Fibroblast of skin of scalp (primary cell): ENCODE results near the gene GLT6D1. TPM values are rescaled to one million over a fixed set of nuclear protein-coding genes. Genes with fewer than 3 reads are reported as not detected.
"Not testable (repeated sequence)": the region's sequence is repeated elsewhere in the genome, so short reads cannot be mapped to it uniquely, and the experiment has no call there.

Experiments used
- DNase-seq: peaks from one replicate; pipeline ENCODE4 v3.0.0-alpha.2; 2013
- polyA plus RNA-seq, 2 experiments: library from polyadenylated mRNA; unstranded; fragments of 120-200 nt; gene quantifications; one replicate each; pipeline ENCODE4 v1.2.1, GENCODE V29; 2013; ENCODE audit not compliant: insufficient read length in 2 of 2

Gene GLT6D1
- not detected for polyA plus RNA-seq (2013, experiment 1 of 2; ENCODE audit: insufficient read length)
- polyA plus RNA-seq (2013, experiment 2 of 2; ENCODE audit: insufficient read length), result not detected

GRCh38 chr9:135639196-135639595, at the start of gene GLT6D1:
GLT6D1 (minus strand) TSS chr9:135639540; CDS start chr9:135639187, 353 bp downstream.
- DNase-seq, result no peak

GRCh38 chr9:135689011-135689410, 49.7 kb upstream of the GLT6D1 start:
- DNase-seq, result no peak

GRCh38 chr9:135687216-135687615, 47.9 kb upstream of the GLT6D1 start:
- DNase-seq, result no peak

DNA sequence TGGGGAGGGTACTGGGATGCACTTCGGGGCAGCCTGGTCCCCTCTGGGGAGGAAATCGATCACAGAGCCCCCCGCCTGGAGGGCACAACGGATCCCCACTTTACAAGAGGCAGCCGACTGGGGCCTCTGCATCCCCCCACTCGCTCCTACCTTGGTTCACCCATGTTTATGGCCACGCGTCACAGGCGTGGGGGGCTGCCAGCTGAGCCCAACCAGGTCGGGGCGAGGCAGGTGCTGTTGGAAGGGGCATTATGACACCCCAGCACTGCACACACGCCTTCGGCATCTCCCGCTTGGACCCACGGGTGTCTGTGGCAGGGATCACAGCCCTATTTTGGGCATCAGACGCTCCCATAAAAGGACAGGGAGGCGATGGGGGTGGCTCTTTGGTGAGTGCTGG, 45.4 kb upstream of the GLT6D1 start:
- no peak for DNase-seq

DNA sequence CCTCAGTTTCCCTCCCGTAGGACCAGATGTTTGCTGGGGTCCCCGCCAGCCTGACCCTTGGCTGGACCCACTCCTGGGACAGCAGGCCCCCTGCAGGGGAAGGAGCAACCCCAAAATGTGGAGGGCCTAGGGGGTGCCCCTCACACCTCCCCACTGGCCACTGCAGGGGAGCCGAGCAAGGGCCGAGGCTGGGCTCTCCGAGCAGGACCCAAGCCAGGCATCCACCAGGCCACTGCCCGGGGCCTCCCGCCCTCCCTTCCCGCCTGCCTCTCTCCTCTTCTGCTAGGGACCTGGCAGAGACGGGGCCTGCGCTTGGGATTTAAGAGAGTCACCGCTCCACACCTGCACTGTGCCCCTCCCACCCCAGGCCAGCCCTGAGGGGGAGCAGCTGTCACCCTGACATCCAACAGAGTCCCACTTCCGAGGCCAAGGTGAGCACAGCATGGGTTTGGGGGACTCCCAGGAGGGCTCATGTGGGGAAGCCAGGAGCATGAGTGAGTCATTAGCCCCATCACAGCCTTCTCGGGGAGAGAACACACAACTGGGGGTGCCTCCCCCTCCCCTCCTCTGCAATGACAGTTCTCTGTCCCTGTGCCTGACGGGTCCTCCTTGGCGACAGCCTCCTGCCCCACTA, 44.2 kb upstream of the GLT6D1 start:
- no peak for DNase-seq

DNA sequence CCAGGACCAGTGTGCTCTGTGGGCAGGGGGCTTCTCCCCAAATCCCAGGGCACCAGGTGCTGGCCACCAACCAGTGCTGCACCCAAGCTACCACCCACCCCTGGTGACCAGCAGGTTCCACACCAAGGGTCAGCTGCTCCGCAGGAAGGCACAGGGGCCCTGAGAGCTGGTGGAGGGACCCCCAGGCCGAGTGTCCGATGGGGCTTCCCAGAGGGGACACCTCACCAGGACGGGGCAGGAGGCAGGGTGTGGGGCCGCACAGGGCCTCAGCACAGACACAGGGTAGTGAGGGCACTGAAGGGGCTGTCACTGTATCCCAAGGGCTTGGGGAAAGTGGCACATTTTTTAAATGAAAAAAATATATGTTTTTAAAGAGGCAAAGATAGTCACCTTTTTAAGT, 41.8 kb upstream of the GLT6D1 start:
- DNase-seq, result no peak

- no peak for DNase-seq
These were observed 40.7 kb upstream of the GLT6D1 start for GRCh38 chr9:135680056-135680455.

DNA sequence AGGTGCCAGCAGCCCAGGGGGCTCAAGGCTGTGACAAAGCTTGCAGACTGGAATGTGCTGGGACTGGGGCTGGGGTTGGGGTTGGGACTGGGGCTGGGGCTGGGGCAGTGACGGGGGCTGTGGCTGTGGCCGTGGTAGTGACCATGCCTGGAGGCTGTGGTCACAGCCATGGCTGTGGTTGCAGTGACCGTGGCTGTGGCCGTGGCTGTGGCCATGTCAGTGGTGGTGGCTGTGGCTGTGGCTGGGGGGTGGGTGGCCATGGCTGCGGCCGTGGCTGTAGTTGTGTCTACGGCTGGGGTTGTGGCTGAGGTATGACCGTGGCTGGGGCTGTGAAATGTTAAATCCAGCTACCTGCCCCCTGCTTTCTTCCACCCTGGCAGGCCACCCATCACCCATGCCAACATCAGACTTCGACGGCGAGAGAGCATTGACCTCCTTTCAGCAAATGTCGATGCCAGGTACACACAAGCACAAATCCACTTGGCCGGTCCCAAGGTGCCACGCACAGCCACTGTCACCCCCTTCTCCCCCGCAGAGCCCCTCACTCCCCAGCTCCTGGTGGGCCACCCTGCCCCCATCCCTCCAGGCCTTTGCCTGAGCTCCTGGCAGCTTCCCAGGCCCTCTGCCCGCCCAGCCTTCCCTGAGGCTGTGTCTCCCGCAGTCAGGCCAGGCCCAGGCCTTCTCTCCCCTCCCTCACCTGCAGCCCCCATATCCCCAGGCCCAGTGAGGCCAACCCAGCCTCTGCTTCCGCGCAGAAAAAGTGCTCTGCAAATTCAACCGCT, 39.1 kb upstream of the GLT6D1 start:
- DNase-seq, result no peak

- no peak for DNase-seq
These were observed 38.4 kb upstream of the GLT6D1 start for GRCh38 chr9:135677641-135678168.

DNA sequence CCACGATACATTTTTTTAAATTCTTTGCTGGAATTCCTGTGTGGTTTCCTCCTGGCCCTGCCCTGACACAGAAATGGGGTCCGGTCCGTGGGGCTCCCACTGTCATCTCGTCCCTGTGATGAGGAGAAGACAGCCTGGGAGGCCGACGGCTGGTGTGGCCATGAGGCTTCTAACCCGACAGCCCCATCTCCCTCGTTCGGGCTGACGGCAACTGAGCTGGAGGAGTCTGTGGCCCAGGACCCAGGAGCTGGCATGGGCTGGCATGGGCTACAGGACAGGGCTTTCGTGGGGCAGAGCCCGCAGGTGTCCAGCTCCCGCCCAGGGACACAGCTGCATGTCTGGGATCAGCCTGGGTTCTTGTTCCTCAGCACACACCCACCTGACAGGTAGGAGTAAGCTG, 37.6 kb upstream of the GLT6D1 start:
- no peak for DNase-seq

DNA sequence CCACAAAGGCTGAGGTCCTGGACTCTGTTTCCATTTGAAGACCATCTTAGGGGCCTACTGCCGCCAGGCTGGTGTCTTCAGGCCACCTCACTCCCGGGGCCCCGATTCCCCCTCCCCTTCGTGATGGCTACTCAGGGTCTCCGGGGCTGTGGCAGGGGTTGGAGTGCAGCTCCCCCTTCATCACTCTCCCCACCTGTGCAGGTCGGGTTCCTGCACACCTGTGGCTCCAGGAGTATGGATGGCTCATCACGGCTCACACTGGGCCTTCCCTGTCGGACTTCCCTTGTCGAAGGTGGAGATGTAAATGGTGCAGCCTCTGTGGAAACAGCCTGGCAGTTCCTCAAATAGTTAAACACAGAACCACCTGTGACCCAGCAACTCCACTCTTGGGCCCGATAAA, 35.6 kb upstream of the GLT6D1 start:
- DNase-seq, result no peak

DNA sequence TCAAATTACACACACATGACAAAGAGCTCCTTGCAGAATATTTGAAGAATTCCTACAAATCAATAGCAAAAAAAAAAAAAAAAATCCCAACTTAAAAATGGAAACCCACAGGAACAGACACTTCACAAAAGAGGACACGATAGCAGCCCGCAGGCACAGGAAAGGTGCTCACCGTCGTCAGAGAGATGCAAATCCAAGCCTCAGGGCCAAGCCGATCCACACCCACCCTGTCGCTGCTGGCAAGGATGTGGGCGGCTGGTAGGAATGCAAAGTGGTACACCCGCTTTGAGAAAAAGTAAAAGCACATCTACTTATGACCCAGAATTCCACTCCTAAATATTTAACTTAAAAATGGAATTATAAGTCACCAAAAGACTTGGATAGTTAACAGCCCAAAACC, 34.6 kb upstream of the GLT6D1 start:
- DNase-seq, result no peak

- DNase-seq, result not testable (repeated sequence)
These were observed 33.4 kb upstream of the GLT6D1 start for GRCh38 chr9:135672786-135673185.

GRCh38 chr9:135671591-135672041, 32.3 kb upstream of the GLT6D1 start:
- no peak for DNase-seq

GRCh38 chr9:135670721-135671590, 31.6 kb upstream of the GLT6D1 start:
- no peak for DNase-seq

DNA sequence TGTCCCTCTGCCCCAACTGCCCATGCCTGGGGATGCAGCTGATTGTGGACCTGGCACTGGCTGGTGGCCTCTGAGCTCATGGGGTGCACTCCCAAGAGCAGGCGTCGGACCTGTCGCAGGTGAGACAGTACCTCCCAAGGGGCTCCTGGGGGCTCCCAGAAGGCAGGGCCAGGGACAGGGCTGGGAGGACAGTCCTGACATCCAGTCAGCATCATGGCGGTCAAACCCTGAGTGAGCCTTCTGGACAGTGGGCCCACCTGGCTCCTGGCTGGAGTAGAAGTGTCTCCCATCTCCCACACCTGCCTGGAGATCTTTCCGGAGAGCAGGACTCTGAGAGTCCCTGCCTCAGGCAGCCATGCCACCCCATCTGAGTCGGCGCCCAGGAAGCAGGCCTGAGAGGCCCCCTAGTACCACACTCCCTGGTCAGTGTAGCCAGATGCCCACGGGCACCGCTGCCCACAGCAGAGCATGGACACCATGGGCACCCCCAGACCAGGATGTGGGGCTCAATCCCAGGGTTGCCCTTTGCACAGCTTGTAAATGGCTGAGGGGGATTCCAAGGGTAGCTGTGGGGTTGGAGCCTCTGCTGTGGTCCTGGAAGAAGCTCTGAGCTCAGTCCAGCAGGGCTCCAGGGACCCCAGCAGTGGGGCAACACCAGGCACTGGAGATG, 30.4 kb upstream of the GLT6D1 start:
- no peak for DNase-seq

DNA sequence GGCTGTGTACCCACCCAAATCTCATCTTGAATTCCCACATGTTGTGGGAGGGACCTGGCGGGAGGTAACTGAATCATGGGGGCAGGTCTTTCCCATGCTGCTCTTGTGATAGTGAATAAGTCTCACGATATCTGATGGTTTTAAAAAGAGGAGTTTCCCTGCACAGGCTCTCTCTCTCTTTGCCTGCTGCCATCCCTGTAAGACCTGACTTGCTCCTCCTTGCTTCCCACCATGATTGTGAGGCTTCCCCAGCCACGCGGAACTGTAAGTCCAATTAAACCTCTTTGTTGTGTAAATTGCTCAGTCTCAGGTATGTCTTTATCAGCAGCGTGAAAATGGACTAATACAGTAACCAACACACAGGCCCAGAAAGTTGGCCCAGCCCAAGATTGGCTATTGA, 29.7 kb upstream of the GLT6D1 start:
- not testable (repeated sequence) for DNase-seq

- DNase-seq, result no peak
These were observed 28.2 kb upstream of the GLT6D1 start for GRCh38 chr9:135667463-135668001.

GRCh38 chr9:135666534-135667462, 27.5 kb upstream of the GLT6D1 start:
- no peak for DNase-seq

DNA sequence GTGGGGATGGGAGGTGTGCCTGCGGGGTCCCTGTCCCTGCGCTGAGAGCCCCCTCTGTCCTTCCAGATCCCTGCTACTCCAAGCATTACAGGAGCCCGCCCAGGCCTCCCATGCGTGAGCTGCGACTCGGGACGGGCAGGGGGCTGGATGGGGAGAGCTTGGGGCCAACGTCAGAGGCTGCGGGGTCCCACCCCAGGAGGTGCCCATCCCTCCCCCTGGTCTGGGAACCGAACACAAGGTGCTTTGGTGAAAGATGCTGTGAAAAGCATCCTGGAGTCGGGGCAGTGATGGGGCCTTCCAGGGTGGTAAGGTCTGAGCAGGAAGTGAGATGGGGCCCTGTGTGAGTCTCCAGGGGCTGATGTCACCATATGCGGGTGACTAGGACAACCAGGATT, 26.5 kb upstream of the GLT6D1 start:
- no peak for DNase-seq
